ENCODE measurements around the gene PLRG1. TPM values are rescaled to one million over a fixed set of nuclear protein-coding genes. Genes with fewer than 3 reads are reported as not detected.

Gene PLRG1
- total RNA-seq, 2 donors from 2014 or later = 18.4 to 42.5 TPM

DNA sequence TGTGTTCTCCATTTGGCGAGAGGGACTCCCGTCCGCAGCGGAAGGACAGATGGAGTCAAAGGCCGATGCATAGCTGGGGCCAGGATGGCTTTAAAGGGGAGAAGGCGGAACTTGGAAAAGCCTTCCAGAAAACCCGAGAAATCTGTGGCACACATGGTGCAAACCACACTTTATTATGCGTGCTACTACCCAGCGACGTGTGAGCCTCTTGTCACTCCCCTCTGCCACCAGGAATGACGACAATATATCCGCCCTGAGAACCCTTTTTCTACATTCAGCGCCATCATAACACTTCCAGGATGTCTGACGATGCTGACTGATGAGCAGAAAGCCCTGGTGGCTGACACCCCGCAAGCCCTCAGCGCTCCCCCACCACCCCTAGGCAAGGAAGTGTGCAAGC lies 57.9 kb downstream of the PLRG1 start:
- Histone ChIP-seq H3K27me3 (replicated peaks; ENCODE audit: insufficient read depth) (no peaks in the 10 kb centered on the region), H3K36me3 (no peaks in the 10 kb centered on the region), H3K4me1 (ENCODE audit: control insufficient read depth in 1 of 2, low read depth in 2 of 2) (peaks cover 3 to 17% of the 10 kb centered on the region in 2 donors), H3K4me3 (peak overlapping the region; percentile 65), H3K27ac (no peak overlapping the region), H3K9me3 (no peaks in the 10 kb centered on the region)
- DNase-seq (ENCODE audit: low spot score) (no peak), ATAC-seq (ENCODE audit: insufficient number of reproducible peaks, low FRiP score, low read depth) (no peak)
- TF ChIP-seq, protein P1, sequence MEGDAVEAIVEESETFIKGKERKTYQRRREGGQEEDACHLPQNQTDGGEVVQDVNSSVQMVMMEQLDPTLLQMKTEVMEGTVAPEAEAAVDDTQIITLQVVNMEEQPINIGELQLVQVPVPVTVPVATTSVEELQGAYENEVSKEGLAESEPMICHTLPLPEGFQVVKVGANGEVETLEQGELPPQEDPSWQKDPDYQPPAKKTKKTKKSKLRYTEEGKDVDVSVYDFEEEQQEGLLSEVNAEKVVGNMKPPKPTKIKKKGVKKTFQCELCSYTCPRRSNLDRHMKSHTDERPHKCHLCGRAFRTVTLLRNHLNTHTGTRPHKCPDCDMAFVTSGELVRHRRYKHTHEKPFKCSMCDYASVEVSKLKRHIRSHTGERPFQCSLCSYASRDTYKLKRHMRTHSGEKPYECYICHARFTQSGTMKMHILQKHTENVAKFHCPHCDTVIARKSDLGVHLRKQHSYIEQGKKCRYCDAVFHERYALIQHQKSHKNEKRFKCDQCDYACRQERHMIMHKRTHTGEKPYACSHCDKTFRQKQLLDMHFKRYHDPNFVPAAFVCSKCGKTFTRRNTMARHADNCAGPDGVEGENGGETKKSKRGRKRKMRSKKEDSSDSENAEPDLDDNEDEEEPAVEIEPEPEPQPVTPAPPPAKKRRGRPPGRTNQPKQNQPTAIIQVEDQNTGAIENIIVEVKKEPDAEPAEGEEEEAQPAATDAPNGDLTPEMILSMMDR (IDR thresholded peaks at IDR 0.05) = no peak

DNA sequence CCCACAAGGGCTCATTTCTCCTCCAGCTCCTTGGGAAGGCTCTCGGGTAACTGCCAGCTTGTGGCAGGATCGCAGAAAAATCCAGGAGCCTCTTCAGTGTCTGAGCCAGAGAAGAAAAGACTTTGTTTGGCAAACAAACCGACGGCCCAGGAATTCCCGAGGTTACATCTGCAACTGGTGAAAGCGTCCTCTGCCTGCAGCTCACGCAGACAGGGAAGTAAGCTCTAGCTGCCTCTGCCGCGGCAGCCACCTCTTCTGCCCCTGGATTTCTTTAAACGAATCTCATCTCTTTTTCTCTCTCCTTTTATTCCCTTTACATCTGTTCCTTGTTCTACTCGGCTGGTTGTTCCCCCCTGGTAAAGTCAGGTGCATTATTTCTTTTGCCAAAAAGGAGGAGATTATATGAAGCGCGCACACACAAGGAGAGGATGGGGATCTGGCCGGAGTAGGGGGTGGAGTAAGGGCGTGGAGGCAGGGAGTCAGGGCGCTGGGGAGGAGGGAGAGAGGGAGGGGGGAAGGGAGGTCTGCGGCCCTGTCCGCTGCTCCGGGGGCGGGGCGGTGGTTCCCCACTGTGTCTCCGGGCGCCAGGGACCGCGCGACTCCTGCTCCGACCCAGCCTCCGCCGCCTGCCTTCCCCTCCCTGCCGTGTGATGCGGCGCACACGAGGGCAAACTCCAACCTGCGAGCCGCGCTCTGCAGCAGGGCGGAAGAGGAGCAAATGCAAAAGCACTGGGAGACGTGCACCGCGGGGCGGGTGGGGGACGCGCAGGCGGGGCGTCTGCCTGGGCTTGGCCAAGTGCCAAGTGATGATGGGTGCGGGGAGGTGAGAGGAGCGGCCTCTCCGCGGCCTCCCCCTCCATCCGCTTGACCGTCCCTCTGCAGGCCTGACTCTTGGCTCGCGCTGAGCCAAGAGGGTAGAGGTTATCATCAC lies 58.6 kb downstream of the PLRG1 start, which contains the start of gene DCHS2:
Gene DCHS2 (minus strand): TSS at position 459 of the 931 bp plus-strand sequence. CDS start 444 bp downstream, at position 15.
- H3K27ac ChIP-seq = no peak within 1 kb of the TSS
- H3K36me3 ChIP-seq = no peaks in the 10 kb centered on the region
- H3K9me3 ChIP-seq = no peaks in the 10 kb centered on the region
- ATAC-seq (ENCODE audit: insufficient number of reproducible peaks, low FRiP score, low read depth) = no peak
- no peaks in the 10 kb centered on the region for H3K27me3 ChIP-seq (replicated peaks; ENCODE audit: insufficient read depth)
- TF ChIP-seq, protein P1 (IDR thresholded peaks at IDR 0.05) = no peak
- peak within 1 kb of the TSS; percentile 65 for H3K4me3 ChIP-seq
- no peak for DNase-seq (ENCODE audit: low spot score)
- peaks cover 3 to 17% of the 10 kb centered on the region in 2 donors for H3K4me1 ChIP-seq (ENCODE audit: control insufficient read depth in 1 of 2, low read depth in 2 of 2)

DNA sequence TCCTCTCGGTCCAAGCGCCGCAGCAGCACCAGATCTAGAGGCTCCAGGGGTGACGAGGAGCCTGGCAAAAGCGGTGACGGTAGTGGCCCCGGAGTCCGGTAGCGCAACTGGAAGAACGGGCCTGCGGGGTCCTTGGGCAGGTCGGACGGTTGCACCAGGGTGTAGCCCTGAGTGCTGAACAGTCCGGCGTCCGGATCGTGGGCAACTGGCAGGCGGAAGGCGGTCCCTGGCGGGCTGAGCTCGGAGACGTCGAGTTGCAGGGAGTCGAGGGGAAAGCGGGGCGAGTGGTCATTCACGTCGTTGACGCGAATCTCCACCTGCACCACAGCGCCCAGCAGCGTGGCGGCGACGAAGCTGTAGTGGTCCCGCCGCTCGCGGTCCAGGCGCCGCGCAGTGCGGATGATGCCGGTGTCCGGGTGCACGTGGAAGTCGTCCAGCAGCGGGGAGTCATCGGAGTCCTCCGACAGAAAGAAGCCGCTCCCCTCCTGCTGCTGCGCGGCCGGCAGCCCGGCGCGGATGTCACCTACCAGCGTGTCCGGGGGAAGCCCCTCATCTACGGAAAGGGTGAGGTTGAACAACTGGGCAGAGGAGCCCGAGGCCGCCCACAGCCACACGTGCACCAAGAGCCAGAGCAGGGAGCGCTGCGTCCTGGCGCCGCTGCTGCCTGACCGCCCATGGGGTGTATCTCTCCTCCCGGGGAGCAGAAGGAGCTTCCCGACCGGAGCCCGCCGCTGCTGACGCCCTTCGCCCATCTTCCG lies 59.4 kb downstream of the PLRG1 start:
- ATAC-seq (ENCODE audit: insufficient number of reproducible peaks, low FRiP score, low read depth) (no peak), DNase-seq (ENCODE audit: low spot score) (no peak)
- Histone ChIP-seq H3K9me3 (no peaks in the 10 kb centered on the region), H3K4me3 (peak overlapping the region; percentile 65), H3K36me3 (no peaks in the 10 kb centered on the region), H3K27ac (no peak overlapping the region), H3K27me3 (replicated peaks; ENCODE audit: insufficient read depth) (no peaks in the 10 kb centered on the region), H3K4me1 (ENCODE audit: control insufficient read depth in 1 of 2, low read depth in 2 of 2) (peaks cover 3 to 17% of the 10 kb centered on the region in 2 donors)
- TF ChIP-seq, protein P1 (IDR thresholded peaks at IDR 0.05) = no peak

DNA sequence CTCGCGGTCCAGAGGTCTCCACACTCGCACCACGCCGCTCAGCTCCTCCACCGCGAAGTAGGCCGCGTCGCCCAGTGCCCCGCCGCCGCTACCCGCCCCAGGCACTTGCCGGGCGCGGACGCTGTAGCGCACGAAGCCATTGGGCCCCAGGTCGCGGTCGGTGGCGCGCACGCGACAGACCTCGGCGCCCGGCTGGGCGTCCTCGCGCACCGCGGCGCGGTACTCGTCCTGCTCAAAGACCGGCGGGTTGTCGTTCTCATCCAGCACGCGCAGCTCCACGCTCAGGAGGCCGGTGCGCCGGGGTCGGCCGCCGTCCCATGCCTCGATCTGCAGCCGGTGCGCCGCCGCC lies 60.0 kb downstream of the PLRG1 start:
- H3K4me1 ChIP-seq (ENCODE audit: control insufficient read depth in 1 of 2, low read depth in 2 of 2) = peaks cover 3 to 17% of the 10 kb centered on the region in 2 donors
- peak overlapping the region; percentile 65 for H3K4me3 ChIP-seq
- DNase-seq (ENCODE audit: low spot score) = no peak
- H3K36me3 ChIP-seq = no peaks in the 10 kb centered on the region
- H3K27ac ChIP-seq = no peak overlapping the region
- no peaks in the 10 kb centered on the region for H3K9me3 ChIP-seq
- TF ChIP-seq, protein P1 (IDR thresholded peaks at IDR 0.05) = no peak
- no peaks in the 10 kb centered on the region for H3K27me3 ChIP-seq (replicated peaks; ENCODE audit: insufficient read depth)
- ATAC-seq (ENCODE audit: insufficient number of reproducible peaks, low FRiP score, low read depth) = no peak
